CD1c-positive myeloid dendritic cell (primary cell): Measurements from ENCODE around the gene COX5B.
A peak's percentile ranks its signal among the peaks of the same experiment; 100 is the strongest.

Experiments
- DNase-seq: peaks from one replicate; pipeline ENCODE4 v3.0.0-alpha.2; 2016; ENCODE audit errors: extremely low spot score

Gene COX5B

DNA sequence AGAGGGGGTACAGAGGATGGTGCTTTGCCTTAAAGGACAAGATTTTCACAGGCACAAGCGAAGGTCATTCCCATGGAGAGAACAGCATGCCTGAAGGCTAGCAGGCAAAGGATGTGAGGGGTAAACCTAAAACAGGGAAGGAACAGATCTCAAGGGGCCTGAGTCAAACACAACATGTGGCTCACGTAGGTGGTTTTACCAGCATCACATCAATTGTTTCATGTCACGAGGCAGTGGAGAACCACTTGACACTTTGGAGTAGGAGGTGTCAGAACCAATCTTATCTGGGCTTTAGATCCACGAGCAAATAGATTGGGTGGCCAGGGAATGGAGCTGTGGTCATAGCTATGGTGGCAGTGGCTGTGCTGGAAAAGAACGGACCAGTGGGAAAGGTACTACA is 8.4 kb downstream of the COX5B start:
- DNase-seq = no peak

- DNase-seq = no peak
Observed at GRCh38 chr2:97654791-97655190, 8.9 kb downstream of the COX5B start.

DNA sequence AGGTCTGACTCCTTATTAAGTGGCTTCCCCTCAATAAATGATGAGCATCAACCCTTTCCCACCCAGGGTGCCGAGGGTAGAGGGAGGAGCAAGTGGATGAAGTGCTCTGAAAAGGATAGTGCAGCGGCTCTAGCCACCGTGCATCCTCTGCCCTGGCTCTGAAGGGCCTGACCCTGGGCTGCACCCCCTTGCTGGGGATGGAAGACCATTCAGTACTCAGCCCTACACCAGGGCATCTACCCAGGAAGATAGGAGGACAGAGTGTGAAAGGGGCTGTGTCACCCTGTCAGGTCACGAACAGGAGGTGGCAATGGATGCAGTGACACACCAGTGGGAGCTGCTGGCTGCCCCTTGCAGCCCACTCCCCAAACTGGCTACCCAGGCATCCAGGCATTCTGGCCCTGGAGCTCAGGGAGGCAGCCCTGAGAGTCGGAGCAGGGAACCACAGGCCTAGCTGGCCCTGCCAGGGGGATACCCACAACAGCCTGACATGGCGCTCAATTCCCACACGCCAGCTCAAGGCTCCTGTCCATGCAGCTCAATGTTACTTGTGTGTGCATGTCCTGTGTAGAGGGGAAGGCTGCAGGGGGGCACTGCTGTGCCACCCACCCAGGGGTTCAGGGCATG is 10.4 kb downstream of the COX5B start:
- DNase-seq = no peak

GRCh38 chr2:97656905-97657587 is 11.2 kb downstream of the COX5B start:
- DNase-seq = peak; percentile 34

- no peak for DNase-seq
Observed at GRCh38 chr2:97657986-97658690, 12.3 kb downstream of the COX5B start.

DNA sequence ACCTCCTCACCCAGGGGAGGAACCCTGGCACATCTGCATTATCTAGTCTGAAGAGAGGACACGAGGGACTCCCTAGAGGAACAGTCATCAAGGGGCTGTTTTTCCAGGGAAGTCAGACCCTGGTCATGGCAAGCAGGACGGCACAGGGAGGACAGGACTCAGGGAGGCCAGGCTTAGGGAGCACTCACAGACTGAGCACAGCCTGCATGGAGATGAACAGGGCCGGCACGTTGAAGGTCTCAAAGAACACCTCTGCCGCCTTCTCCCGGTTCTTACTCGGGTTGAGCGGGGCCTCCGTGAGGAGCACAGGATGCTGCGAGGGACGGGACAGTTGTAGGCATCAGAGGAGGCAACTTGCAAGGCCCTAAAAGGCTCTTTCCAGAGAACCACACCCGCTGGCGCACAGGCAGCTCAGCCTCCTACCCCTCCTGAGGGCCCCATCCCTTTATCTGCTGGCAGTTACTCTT is 12.9 kb downstream of the COX5B start:
- no peak for DNase-seq

DNA sequence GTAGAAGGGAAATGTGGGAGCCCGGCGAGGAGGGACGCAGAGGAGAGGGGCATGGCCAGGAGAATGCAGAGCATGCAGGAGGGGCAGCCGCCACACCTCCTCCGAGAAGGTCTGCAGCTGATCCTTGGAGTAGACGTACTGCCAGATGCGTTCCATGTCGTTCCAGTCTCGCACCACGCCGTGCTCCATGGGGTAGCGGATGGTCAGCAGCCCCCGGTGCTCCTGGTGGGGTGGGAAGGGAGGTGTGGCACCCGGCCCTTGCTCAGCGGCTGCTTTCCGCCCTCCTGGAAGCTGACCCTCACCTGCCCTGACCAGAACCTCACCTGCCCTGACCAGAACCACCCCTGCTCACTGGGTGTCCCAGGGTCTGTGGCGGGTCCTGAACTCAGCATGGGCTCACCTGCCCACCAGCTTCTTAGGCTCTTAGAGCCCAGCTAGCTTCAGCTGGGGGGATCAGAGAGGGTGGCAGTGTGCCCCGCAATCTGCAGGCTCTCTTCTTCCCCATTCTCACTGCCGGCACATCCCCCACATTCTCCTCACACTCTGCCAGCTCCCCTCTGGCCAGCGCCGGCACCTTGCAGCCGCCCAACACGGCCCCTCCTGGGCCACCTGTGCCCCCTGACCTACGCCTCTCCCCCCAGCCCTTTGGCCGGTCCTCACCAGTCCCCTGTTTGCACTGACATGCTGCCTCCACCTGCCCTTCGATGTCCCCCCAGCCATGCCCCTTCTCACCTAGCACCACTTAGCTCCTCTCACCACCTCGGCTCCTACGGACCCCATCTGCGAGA is 13.6 kb downstream of the COX5B start:
- DNase-seq = no peak

DNA sequence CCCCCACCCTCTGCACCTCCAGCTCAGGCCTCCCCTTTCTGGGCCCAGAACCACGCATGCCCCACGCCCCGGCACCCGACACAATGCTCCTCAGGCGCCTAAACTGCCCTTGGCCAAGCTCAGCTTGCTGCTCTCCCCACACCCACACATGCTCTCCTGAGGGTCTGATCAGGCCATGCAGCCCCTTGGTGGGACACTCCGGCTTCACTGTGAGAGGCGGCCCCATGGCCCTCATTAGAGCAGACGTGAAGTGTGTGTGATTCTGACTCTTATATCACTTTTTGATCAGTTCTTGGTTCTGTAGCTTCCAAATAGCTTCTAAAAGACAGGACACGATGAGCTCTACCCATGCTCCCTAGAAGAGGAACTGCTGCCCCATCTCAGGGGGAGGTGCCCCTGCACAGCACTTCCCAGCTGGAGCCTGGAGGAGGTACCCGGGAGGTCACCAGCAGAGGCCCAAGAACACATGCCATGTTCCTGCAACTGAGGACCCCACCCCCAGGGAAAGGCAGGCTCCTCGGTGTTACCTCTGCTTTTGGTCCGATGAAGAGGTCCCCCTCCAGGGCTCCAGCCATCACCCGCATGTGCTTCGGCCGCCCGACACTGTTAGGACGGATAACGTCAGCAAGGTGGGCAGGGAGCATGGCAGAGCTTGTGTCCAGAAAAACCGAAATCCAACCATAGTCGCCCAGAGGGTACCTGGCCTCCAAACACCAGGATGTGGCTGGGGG is 14.3 kb downstream of the COX5B start:
- DNase-seq = peak; percentile 43

GRCh38 chr2:97660775-97661389 is 15.0 kb downstream of the COX5B start:
- no peak for DNase-seq

DNA sequence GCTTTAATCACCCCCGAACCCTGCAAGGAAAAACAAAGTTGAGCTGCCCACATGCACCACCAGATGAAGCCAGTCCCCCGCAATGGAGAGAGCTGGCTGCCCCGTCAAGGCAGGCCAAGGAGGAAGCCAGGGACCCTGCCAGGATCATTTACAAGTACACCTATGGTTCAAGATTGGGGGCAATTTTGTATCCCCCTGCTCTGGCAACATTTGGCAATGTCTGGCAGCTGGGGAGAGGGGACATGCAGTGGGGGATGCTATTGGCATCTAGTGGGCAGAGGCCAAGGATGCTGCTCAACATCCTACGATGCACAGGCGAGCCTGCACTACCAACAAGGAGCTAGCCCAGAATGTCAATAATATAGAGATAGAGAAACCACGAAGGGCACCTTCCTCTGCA is 16.1 kb downstream of the COX5B start:
- no peak for DNase-seq

GRCh38 chr2:97662386-97662894 is 16.6 kb downstream of the COX5B start:
- no peak for DNase-seq

GRCh38 chr2:97662895-97663625 is 17.2 kb downstream of the COX5B start:
- peak; percentile 92 for DNase-seq

- DNase-seq = no peak
Observed at GRCh38 chr2:97663626-97663961, 17.7 kb downstream of the COX5B start.

- DNase-seq = peak; percentile 98
Observed at GRCh38 chr2:97663962-97664635, 18.2 kb downstream of the COX5B start, which contains the start of gene ACTR1B. Gene ACTR1B, minus strand, starts transcription at chr2:97664044. Its CDS starts 154 bp downstream, at chr2:97663890.

DNA sequence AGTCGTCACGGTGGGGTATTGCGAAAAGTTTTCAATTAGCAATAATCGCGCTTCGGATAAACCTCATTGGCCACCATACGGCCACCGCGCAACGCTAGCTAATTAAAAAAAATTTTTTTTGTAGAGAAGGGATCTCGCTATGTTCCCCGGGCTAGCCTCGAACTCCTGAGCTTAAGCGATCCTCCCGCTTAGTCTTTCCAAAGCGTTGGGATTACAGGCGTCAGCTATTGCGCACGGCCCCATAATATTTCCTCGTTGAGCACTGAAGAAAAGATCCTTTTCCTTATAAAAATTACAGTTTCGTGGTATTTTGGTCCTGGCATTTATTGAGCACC is 18.7 kb downstream of the COX5B start:
- no peak for DNase-seq

- no peak for DNase-seq
Observed at GRCh38 chr2:97669448-97669847, 23.6 kb downstream of the COX5B start, which contains the start of gene C2orf92. Gene C2orf92, plus strand, starts transcription at chr2:97669713. Its CDS starts 76 bp downstream, at chr2:97669789.

DNA sequence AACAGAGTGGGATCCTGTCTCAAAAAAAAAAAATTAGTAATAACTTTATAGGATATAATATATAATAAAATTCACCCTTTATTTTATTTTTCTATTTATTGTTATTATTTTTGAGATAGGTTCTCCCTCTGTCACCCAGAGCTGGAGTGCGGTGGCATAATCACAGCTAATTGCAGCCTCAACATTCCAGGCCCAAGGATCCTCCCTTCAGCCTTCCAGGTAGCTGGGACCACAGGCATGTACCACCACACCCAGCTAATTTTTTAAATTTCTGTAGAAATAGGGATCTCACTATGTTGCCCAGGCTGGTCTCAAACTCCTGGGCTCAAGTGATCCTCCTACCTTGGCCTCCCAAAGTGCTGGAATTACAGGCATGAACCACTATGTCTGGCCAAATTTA is 24.6 kb downstream of the COX5B start:
- DNase-seq = no peak

- DNase-seq = no peak
Observed at GRCh38 chr2:97671526-97671925, 25.7 kb downstream of the COX5B start.

DNA sequence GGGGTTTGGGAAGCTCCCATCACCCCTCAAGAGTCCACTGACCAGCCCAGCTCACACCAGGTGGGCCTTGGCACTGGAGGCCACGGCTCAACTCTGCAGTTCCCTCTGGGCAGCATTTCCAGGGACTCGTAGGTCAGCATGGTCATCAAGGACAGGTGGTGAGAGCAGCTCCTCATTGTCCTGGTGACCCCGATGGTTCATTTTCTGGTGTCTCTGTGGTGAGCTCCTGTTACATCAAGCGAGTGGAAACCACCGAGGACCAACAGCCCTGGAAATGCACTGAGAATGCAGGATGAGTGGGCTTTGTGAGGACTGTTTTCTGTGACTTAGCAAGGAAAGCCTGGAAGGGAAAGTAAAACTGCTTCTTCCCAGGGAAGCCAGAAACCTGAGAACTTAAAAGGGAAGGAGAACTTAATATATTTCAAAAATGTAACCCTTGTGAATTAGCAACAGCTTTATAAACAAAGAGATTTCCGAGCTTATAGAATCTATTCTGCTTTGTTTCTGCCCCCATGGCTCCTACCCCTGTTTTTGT is 26.8 kb downstream of the COX5B start:
- DNase-seq = peak; percentile 4
